HepG2 (cell line): ENCODE data around the gene NRL. TPM values are rescaled to one million over a fixed set of nuclear protein-coding genes. Genes with fewer than 3 reads are reported as not detected.

Experiments used
- ATF7 ChIP-seq, 2 experiments: fragments of 450-650 bp in 1 of 2; sonication (generic) in 1 of 2; formaldehyde crosslinking in 1 of 2; IDR thresholded peaks; 2 replicates each; pipeline versions ENCODE4 v1.4.0 to v1.6.1; 2016 to 2020; ENCODE audit warnings: antibody characterized with exemption in 1 of 2, mild to moderate bottlenecking in 1 of 2, missing genetic modification reagents in 1 of 2
- ATM ChIP-seq: fragments of 450-650 bp; IDR thresholded peaks from 2 replicates; pipeline ENCODE4 v1.7.1; 2017; ENCODE audit warnings: mild to moderate bottlenecking, borderline replicate concordance
- HNF4G ChIP-seq, 2 experiments: sonication (generic) in 1 of 2; formaldehyde crosslinking in 1 of 2; IDR thresholded peaks; 2 replicates each; pipeline versions ENCODE4 v1.4.0 to v1.6.1; 2011 to 2020; ENCODE audit warnings: borderline replicate concordance in 2 of 2, low read depth in 2 of 2, mild to moderate bottlenecking in 2 of 2, low read length in 1 of 2, missing genetic modification reagents in 1 of 2, moderate library complexity in 1 of 2
- SP5 ChIP-seq: IDR thresholded peaks from 2 replicates; pipeline ENCODE4 v1.6.1; 2016; ENCODE audit warnings: low read depth, borderline replicate concordance
- ZBTB4 ChIP-seq: sonication (generic); formaldehyde crosslinking; IDR thresholded peaks from 2 replicates; pipeline ENCODE4 v1.4.0; 2020; ENCODE audit warnings: missing genetic modification reagents, mild to moderate bottlenecking, borderline replicate concordance
- ZFP36L1 ChIP-seq: sonication (generic); formaldehyde crosslinking; IDR thresholded peaks from 2 replicates; pipeline ENCODE4 v1.8.0; 2022; ENCODE audit warnings: mild to moderate bottlenecking, missing genetic modification reagents, moderate library complexity
- ZNF143 ChIP-seq: sonication (generic); formaldehyde crosslinking; IDR thresholded peaks from 2 replicates; pipeline ENCODE4 v1.4.0; 2020; ENCODE audit warnings: missing genetic modification reagents
- ZNF225 ChIP-seq: sonication (generic); formaldehyde crosslinking; IDR thresholded peaks from 2 replicates; pipeline ENCODE4 v1.4.0; 2020; ENCODE audit warnings: mild to moderate bottlenecking, missing genetic modification reagents
- ZNF276 ChIP-seq: sonication (generic); formaldehyde crosslinking; IDR thresholded peaks from 2 replicates; pipeline ENCODE4 v1.4.0; 2020; ENCODE audit warnings: mild to moderate bottlenecking, low read depth, missing genetic modification reagents
- ZNF280D ChIP-seq: sonication (generic); formaldehyde crosslinking; IDR thresholded peaks from 2 replicates; pipeline ENCODE4 v1.5.1; 2020; ENCODE audit warnings: mild to moderate bottlenecking, missing genetic modification reagents
- ZNF512 ChIP-seq: sonication (generic); formaldehyde crosslinking; IDR thresholded peaks from 2 replicates; pipeline ENCODE4 v1.4.0; 2020; ENCODE audit warnings: mild to moderate bottlenecking, missing genetic modification reagents
- ZSCAN12 ChIP-seq: sonication (generic); formaldehyde crosslinking; IDR thresholded peaks from 2 replicates; pipeline ENCODE4 v1.9.0; 2021; ENCODE audit warnings: mild to moderate bottlenecking, missing genetic modification reagents
- polyA plus RNA-seq, 8 experiments: library from polyadenylated mRNA; depleted of rRNA in 3 of 8; stranded (reverse) in 7 of 8; unstranded in 1 of 8; fragments of >200 nt; fragmentation: Illumina TruSeq in 4 of 8; extraction: Trizol in 4 of 8; gene quantifications; 2 replicates each; pipeline versions ENCODE4 v1.2.1 to v1.2.3, GENCODE V29; 2011 to 2016; ENCODE audit warnings: low read depth in 4 of 8, missing spikeins in 1 of 8, mixed read lengths in 1 of 8; ENCODE audit not compliant: insufficient read depth in 1 of 8
- total RNA-seq, 5 experiments: library from RNA; depleted of rRNA; stranded (reverse); fragments of >200 nt; fragmentation: Illumina TruSeq; extraction: Trizol; gene quantifications; 2 replicates each; pipeline ENCODE4 v1.2.3, GENCODE V29; 2016; ENCODE audit warnings: low read depth in 1 of 5

Gene NRL
- total and polyA plus RNA-seq, 2 of the 13 experiments (the other 11 are each of a cell fraction or from before 2014, with no cell fraction given) = 2.5 to 4.7 TPM

- TF ChIP-seq ZBTB4 (CRISPR knock-in tag) (peak; percentile 89; the same call in 1 of the 2 replicates), ATF7 (IDR thresholded peaks at IDR 0.05) (no peak), ATF7 (CRISPR knock-in tag; IDR thresholded peaks at IDR 0.05) (peak; percentile 83; the same call in 1 of the 2 replicates), ZNF512 (CRISPR knock-in tag) (peak; percentile 86; the same call in 1 of the 2 replicates), ZNF276 (CRISPR knock-in tag) (peak; percentile 8; the same call in 1 of the 2 replicates), ATM (no peak), ZNF280D (CRISPR knock-in tag) (no peak), ZSCAN12 (CRISPR knock-in tag) (no peak), ZNF143 (CRISPR knock-in tag) (no peak), HNF4G (IDR thresholded peaks at IDR 0.05; ENCODE audit: borderline replicate concordance, low read depth, low read length) (no peak), HNF4G (CRISPR knock-in tag; IDR thresholded peaks at IDR 0.05; ENCODE audit: borderline replicate concordance, low read depth) (peak; percentile 19; the same call in 1 of the 2 replicates), ZFP36L1 (CRISPR knock-in tag) (no peak), ZNF225 (CRISPR knock-in tag) (peak; percentile 87; the same call in 1 of the 2 replicates), SP5 (CRISPR knock-in tag) (no peak)
Observed at GRCh38 chr14:24093207-24093900, 21.4 kb downstream of the NRL start (continued).
